Measurements from ENCODE around the gene ANKRD28. TPM values are rescaled to one million over a fixed set of nuclear protein-coding genes. Genes with fewer than 3 reads are reported as not detected.
"Not testable (repeated sequence)": the region's sequence is repeated elsewhere in the genome, so short reads cannot be mapped to it uniquely, and the experiment has no call there.

Gene ANKRD28
- total RNA-seq, 1 experiment from 2014 or later, result 196 TPM

DNA sequence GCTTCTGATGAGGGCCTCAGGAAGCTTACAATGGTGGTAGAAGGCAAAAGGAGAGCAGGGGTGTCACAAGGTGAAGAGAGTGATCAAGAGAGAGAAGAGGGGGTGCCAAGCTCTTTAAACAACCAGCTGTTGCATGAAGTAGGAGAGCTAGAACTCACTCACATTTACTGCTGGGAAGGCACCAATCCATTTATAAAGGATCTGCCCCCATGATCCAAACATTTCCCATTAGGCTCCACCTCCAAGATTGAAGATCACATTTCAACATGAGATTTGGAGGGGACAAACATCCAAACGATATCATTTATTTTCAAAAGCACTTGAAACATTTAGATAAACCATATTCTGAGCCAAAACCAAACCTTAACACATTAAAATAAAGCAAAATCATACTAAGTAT lies 26.3 kb downstream of the ANKRD28 start:
- DNase-seq (ENCODE audit: low read depth), result no peak

GRCh38 chr3:15769256-15769915 lies 28.4 kb downstream of the ANKRD28 start:
- no peak for DNase-seq (ENCODE audit: low read depth)

GRCh38 chr3:15768421-15769255 lies 29.1 kb downstream of the ANKRD28 start:
- DNase-seq (ENCODE audit: low read depth), result peak; percentile 98

DNA sequence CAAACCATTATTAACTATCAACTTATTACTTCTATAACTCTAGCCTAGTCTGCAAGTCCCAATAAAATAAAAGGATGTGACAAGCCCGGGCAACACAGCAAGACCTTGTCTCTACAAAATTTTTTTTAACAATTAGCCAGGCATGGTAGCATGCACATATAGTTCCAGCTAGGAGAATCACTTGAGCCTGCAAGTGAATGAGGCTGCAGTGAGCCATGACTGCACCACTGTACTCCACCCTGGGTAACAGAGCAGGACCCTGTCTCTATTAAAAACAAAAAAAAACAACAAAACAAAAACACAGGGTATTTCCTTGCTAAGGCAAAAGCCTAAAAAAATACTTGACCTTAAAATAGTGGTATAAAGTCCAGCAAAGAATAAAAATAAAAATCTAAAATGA lies 31.4 kb downstream of the ANKRD28 start:
- no peak for DNase-seq (ENCODE audit: low read depth)

- no peak for DNase-seq (ENCODE audit: low read depth)
Measured at GRCh38 chr3:15758295-15758694, 39.5 kb downstream of the ANKRD28 start.

- DNase-seq (ENCODE audit: low read depth), result no peak
Measured at GRCh38 chr3:15757824-15758223, 40.0 kb downstream of the ANKRD28 start.

DNA sequence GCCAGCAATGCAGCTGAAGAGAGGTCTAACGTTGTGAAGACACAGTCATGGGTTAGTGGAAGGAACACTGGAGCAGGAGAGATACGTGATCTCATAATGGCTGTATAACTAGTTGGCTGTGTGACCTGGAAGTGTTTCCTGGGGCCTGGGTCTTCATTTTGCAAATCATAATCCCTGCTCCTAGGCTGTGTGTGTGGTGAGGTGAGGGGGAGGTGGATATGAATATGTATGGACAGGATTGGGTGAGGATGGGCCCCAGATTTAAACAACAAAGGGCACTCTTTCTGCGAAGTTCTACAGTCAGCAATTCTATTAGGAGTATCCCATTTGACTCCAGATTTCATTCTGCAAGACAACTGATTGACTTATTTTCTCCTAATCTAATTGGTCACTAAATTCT lies 41.3 kb downstream of the ANKRD28 start:
- no peak for DNase-seq (ENCODE audit: low read depth)

- no peak for DNase-seq (ENCODE audit: low read depth)
Measured at GRCh38 chr3:15755780-15756179, 42.0 kb downstream of the ANKRD28 start.

- DNase-seq (ENCODE audit: low read depth), result no peak
Measured at GRCh38 chr3:15755181-15755580, 42.6 kb downstream of the ANKRD28 start.

- peak; percentile 71 for DNase-seq (ENCODE audit: low read depth)
Measured at GRCh38 chr3:15754047-15754446, 43.7 kb downstream of the ANKRD28 start.

DNA sequence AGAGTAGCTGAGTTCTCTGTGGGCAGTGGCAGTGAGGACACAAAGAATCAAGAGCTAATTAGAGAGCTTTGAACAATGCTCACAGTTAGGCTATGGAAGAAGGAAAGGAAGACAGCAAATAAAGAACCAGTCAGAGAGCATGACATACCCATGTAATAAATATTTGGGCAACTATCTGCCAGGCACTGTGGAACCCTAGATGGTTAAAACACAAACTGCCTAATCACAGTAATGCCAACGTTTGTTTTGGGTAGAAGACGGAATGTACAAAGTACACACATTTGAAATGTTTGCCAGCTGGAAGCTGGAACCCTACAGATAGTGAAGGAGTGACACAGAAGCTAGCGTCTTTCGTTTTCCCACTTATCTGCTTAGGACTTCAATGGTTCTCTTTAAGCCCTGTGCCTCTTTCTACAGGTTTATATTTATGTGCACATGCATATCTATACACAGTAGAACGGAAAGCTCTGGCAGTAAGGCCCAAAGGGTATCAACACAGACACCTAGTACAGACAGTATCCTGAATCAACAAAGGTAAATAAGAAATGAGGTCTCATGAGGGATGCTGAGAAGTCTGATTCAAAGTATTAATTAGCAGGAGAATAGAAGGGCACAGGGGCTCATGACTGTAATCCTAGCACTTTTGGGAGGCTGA lies 44.6 kb downstream of the ANKRD28 start:
- peak; percentile 31 for DNase-seq (ENCODE audit: low read depth)

DNA sequence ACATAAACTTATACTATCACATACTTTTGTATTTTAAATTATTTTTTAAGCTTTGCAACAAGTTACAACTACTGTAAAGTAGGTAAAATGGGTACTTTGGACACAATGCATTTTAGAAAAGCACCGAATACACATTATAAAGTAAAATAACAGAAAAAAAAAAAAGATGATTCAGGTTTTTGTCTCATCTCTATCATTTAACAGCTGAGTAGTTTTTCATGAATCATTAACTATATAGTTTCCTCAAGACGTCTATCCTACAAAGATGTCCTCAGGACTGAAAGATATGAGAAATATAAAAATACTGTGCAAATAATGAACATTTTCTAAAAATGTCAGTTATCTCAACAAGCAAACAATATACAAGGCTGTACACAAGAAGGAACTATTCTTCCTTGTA lies 46.9 kb downstream of the ANKRD28 start:
- no peak for DNase-seq (ENCODE audit: low read depth)

DNA sequence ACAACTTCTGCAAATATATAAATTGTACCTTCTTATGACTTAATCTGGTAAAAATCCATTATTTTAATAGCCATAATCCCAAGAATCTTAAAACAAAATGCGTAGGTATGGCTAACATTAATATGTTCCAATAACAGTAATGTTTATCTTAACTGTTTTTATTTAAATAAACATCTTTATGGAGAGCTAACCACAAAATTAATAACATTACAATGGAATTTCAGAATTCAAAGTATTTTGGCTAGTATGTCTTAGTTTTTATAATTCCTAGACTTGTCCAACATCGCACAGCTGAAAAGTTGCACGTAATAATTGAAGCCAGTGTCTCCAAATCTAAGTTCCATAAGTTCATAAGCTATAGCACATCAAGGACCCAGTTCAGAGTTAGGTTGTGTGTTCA lies 47.6 kb downstream of the ANKRD28 start:
- no peak for DNase-seq (ENCODE audit: low read depth)

DNA sequence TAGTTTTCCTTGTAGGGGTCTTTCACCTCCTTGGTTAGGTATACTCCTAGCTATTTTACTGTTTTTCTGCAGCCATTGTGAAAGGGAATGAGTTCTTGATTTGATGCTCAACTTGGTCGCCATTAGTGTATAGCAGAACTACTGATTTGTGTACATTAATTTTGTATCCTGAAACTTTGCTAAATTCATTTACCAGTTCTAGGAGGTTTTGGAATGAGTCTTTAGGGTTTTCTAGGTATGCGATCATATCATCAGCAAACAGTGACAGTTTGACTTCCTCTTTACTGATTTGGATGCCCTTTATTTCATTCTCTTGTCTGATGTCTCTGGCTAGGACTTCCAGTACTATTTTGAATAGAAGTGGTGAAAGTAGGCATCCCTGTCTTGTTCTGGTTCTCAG lies 51.9 kb downstream of the ANKRD28 start:
- DNase-seq (ENCODE audit: low read depth), result not testable (repeated sequence)

- DNase-seq (ENCODE audit: low read depth), result no peak
Measured at GRCh38 chr3:15744176-15744575, 53.6 kb downstream of the ANKRD28 start.

- no peak for DNase-seq (ENCODE audit: low read depth)
Measured at GRCh38 chr3:15743587-15744009, 54.2 kb downstream of the ANKRD28 start.

GRCh38 chr3:15742236-15742635 lies 55.5 kb downstream of the ANKRD28 start:
- DNase-seq (ENCODE audit: low read depth), result not testable (repeated sequence)

GRCh38 chr3:15738616-15739005 lies 59.2 kb downstream of the ANKRD28 start:
- not testable (repeated sequence) for DNase-seq (ENCODE audit: low read depth)

GRCh38 chr3:15731024-15731423 lies 66.8 kb downstream of the ANKRD28 start:
- DNase-seq (ENCODE audit: low read depth), result no peak

- no peak for DNase-seq (ENCODE audit: low read depth)
Measured at GRCh38 chr3:15728766-15729165, 69.0 kb downstream of the ANKRD28 start.

DNA sequence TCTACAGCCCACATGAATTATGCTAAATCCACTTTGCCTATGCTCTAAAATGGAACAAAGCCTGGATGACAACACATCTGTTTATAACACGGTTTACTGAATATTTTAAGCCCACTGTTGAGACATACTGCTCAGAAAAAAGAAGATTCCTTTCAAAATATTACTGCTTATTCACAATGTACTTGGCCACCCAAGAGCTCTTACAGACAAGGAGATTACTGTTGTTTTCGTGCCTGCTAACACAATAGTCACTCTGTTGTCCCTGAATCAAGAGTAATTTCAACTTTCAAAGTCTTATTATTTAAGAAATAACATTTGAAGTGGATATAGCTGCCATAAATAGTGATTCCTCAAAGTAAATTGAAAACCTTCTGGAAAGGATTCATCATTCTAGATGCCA lies 70.9 kb downstream of the ANKRD28 start:
- DNase-seq (ENCODE audit: low read depth), result no peak

DNA sequence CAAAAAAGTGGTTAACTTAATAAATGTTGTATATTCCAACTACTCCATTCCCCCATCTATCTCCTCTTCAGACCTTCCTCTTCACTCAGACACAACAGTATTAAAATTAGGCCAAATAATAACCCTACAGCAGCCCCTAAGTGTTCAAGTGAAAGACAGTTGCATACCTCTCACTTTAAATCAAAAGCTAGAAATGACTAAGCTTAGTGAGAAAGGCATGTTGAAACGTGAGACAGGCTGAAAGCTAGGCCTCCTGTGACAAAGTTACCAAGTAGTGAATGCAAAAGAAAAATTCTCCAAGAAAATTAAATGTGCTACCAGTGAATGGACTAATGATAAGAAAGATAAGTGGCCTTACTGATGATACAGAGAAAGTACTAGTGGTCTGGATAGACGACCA lies 71.7 kb downstream of the ANKRD28 start:
- DNase-seq (ENCODE audit: low read depth), result peak; percentile 45

- no peak for DNase-seq (ENCODE audit: low read depth)
Measured at GRCh38 chr3:15724446-15724845, 73.3 kb downstream of the ANKRD28 start.

Data from LHCN-M2 (cell line).